ENCODE measurements around the gene DNPEP.
"Not testable (repeated sequence)": the region's sequence is repeated elsewhere in the genome, so short reads cannot be mapped to it uniquely, and the experiment has no call there.

DNPEP gene

GRCh38 chr2:219400562-219400961 lies 12.8 kb upstream of the DNPEP start:
- no peak for DNase-seq (ENCODE audit: low spot score)

GRCh38 chr2:219399716-219400478 lies 12.2 kb upstream of the DNPEP start:
- no peak for DNase-seq (ENCODE audit: low spot score)

GRCh38 chr2:219398721-219399363 lies 11.1 kb upstream of the DNPEP start:
- DNase-seq (ENCODE audit: low spot score) = no peak

GRCh38 chr2:219396863-219397457 lies 9.2 kb upstream of the DNPEP start:
- DNase-seq (ENCODE audit: low spot score) = no peak

GRCh38 chr2:219395609-219396008 lies 7.9 kb upstream of the DNPEP start:
- DNase-seq (ENCODE audit: low spot score) = no peak

GRCh38 chr2:219395056-219395455 lies 7.3 kb upstream of the DNPEP start:
- not testable (repeated sequence) for DNase-seq (ENCODE audit: low spot score)

GRCh38 chr2:219392754-219393153 lies 5.0 kb upstream of the DNPEP start:
- DNase-seq (ENCODE audit: low spot score) = no peak

GRCh38 chr2:219388907-219389156 lies 1.1 kb upstream of the DNPEP start:
- DNase-seq (ENCODE audit: low spot score) = no peak

GRCh38 chr2:219388121-219388906 lies 602 bp upstream of the DNPEP start:
- peak; percentile 84 for DNase-seq (ENCODE audit: low spot score)

- no peak for DNase-seq (ENCODE audit: low spot score)
These were observed 1.0 kb downstream of the DNPEP start for GRCh38 chr2:219386532-219387280.

GRCh38 chr2:219385958-219386520 lies 1.7 kb downstream of the DNPEP start:
- DNase-seq (ENCODE audit: low spot score) = no peak

- no peak for DNase-seq (ENCODE audit: low spot score)
These were observed 2.9 kb downstream of the DNPEP start for GRCh38 chr2:219384859-219385258.

GRCh38 chr2:219384083-219384713 lies 3.5 kb downstream of the DNPEP start:
- no peak for DNase-seq (ENCODE audit: low spot score)

GRCh38 chr2:219381448-219381847 lies 6.3 kb downstream of the DNPEP start:
- no peak for DNase-seq (ENCODE audit: low spot score)

- DNase-seq (ENCODE audit: low spot score) = no peak
These were observed 6.8 kb downstream of the DNPEP start for GRCh38 chr2:219380926-219381325.

- no peak for DNase-seq (ENCODE audit: low spot score)
These were observed 9.4 kb downstream of the DNPEP start for GRCh38 chr2:219378163-219378851.

- DNase-seq (ENCODE audit: low spot score) = peak; percentile 26
These were observed 18.3 kb downstream of the DNPEP start for GRCh38 chr2:219369447-219369861.

GRCh38 chr2:219368690-219369191 lies 19.0 kb downstream of the DNPEP start:
- no peak for DNase-seq (ENCODE audit: low spot score)

GRCh38 chr2:219362524-219363164 lies 25.1 kb downstream of the DNPEP start:
- DNase-seq (ENCODE audit: low spot score) = no peak

- no peak for DNase-seq (ENCODE audit: low spot score)
These were observed 25.6 kb downstream of the DNPEP start for GRCh38 chr2:219362072-219362471.
